ENCODE data around the gene NUDT8.
"Not testable (repeated sequence)": the region's sequence is repeated elsewhere in the genome, so short reads cannot be mapped to it uniquely, and the experiment has no call there.

Gene NUDT8

GRCh38 chr11:67645521-67646461 lies 16.1 kb upstream of the NUDT8 start:
- DNase-seq = peak in 2 of 42 donors; percentile 7 to 18
- intact Hi-C loops (cut with DNase I) = no loop called here

- peak in 3 of 42 donors; percentile 4 to 20 (median 10) for DNase-seq
- intact Hi-C loops (cut with DNase I) = no loop called here
Measured at GRCh38 chr11:67644472-67645418, 15.0 kb upstream of the NUDT8 start.

DNA sequence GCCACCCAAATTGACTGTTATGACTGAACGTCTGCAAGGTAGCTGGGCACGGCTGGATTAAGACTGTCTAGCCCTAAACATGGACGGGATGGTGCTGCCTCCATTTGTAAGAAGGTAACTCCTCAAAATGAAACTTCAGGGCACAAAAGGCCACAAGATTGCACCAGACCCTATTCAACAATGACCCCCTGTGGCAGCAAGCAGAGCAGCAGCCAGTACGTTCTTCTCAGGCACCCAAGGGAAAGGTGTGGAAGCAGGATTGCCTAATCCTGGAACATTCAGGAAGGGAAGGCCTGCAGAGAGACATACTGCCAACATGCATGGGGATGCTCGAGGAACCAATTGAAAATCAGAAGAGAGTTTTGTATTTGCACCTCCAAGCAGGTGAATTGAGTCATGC lies 14.3 kb upstream of the NUDT8 start:
- intact Hi-C loops (cut with DNase I) = no loop called here

GRCh38 chr11:67642173-67643120 lies 12.7 kb upstream of the NUDT8 start:
- DNase-seq = peak in 1 of 42 donors; percentile 4

More for the DNA sequence above, 14.3 kb upstream of the NUDT8 start:
- DNase-seq = peak in 1 of 42 donors; percentile 4

GRCh38 chr11:67641338-67642172 lies 11.8 kb upstream of the NUDT8 start:
- intact Hi-C loops (cut with DNase I) = no loop called here
- peak in 1 of 42 donors; percentile 14 for DNase-seq

More at GRCh38 chr11:67642173-67643120, 12.7 kb upstream of the NUDT8 start:
- intact Hi-C loops (cut with DNase I) = no loop called here

DNA sequence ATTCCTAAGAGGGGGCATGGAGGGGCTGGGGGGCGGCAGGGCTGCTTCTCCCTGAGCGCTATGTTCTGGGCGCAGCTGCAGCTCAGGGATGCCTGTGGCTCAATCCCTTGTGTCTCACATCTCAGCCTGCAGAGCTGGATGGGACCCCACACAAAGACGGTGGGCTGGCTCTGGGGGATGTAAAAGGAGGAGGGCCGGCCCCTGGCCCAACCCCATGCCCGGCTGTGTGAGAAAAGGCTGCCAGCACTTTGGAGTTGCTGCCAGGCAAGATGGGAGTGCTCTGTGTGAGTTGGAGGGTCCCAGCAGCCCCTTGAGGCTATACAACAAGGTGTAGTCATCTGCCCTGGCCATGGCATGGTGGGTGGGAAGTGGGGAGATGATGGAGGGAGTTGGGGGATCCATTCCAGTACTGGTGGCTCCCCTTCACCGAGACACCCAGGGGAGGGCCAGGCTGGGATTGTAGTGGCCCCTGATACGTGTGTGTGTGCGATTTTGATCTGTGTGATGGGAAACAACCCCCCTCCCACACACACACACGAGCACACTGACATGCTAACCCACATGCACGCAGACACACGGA lies 11.1 kb upstream of the NUDT8 start:
- DNase-seq = peak in 1 of 42 donors; percentile 1
- intact Hi-C loops (cut with DNase I) = no loop called here

GRCh38 chr11:67640021-67640757 lies 10.5 kb upstream of the NUDT8 start:
- peak in 40 of 42 donors; percentile 30 to 86 (median 68) for DNase-seq
- intact Hi-C loops (cut with DNase I) = no loop called here

GRCh38 chr11:67639438-67639859 lies 9.7 kb upstream of the NUDT8 start, which contains the start of gene TBX10:
TBX10 (minus strand) TSS chr11:67639763; CDS start chr11:67639472, 291 bp downstream.
- DNase-seq = peak in 2 of 42 donors; percentile 4 to 8
- intact Hi-C loops (cut with DNase I) = no loop called here

DNA sequence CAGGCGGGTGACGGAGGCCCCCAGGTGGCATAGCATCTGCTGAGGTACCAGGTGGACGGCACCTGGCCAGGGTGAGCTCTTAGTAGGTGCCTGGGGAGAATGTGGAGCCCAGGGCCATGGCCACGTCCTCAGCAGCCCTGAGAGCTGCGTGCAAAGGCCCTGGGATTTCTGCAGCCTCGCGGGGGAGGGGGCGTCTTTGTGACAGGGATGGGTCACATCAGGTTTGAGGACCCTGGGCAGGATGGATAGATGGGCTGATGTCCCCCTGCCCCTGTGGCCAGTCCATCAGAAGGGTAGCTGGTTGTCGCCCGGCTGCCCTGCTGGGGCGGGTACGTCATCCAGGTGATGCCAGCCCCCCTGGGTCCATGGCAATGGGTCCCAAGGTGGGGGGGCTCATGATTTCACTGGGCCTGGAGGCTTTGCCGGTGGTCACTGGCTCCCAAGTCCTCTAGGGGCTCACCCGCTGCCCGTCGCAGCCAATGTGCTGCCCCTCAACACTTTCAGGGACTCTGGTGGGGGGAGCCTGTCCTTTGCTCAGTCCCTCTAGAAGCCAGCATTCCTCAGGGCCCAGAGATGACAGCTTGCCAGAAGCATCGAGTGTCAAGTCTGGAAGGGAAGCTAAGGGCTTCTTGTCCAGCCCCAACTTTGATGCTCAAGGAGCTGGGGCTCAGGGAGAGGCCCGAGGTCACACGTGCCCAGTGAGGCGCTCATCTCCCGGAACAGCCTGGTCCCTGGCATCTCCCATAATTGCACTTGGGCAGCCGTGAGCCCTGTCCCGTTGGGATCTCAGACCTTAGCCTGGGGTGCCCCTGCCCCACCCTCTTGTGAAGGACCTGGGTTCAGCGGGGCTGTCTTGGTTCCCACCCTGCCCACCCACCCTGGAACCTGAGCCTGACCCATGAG lies 9.0 kb upstream of the NUDT8 start:
- intact Hi-C loops (cut with DNase I) = no loop called here
- DNase-seq = peak in 3 of 42 donors; percentile 4 to 28 (median 13)

DNA sequence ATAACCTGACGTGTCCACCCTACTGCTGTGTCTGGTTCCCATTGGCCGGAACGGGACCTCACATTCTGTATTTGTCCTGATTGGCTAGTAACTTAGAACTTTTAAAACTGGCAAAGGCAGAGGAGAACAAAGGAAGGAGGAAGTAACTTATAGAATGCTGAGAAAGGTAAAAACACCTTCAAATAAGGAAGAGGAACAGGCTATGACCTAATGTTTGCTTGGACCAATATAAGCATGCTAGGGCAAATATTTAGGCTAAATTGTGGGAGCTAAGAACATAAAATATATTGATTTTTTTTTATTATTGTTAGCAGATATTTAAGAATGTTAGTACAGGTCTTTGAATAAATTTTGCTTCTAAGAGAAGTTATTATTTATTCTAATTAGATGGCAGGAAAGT lies 7.7 kb upstream of the NUDT8 start:
- intact Hi-C loops (cut with DNase I) = not testable (repeated sequence)

DNA sequence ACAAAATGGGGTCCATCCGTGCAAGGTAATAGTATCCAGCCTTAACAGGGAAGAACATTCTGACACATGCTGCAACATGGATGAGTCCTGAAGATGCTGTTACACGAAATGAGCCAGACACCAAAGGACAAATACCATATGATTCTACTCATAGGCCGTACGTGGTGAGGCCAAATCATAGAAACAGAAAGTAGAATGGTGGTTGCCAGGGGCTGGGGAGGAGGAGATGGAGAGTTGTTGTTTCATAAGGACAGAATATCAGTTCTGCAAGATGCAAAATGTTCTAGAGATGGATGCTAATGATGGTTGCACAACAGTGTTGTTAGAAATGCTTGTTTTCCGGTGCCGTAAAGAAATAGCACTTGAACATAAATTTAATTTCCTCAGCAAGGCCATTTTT lies 7.2 kb upstream of the NUDT8 start:
- no peak for DNase-seq
- intact Hi-C loops (cut with DNase I) = no loop called here

More for the DNA sequence above, 7.7 kb upstream of the NUDT8 start:
- peak in 1 of 42 donors; percentile 2 for DNase-seq

DNA sequence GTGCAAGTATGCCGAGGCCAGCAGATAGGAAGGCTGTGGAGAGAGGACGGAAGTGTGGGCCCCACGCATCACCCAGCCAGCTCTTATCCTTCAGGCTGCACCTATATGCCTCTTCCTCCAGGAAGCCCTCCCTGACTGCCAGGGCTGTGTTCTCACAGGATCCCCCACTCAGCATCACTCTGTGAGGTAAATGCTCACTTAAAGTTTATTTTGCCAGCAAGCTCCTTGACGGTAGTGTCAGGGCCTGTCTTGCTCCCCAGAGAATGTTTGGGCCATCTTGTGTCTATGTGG lies 5.4 kb upstream of the NUDT8 start:
- intact Hi-C loops (cut with DNase I) = no loop called here
- DNase-seq = peak in 2 of 42 donors; percentile 5 to 7

DNA sequence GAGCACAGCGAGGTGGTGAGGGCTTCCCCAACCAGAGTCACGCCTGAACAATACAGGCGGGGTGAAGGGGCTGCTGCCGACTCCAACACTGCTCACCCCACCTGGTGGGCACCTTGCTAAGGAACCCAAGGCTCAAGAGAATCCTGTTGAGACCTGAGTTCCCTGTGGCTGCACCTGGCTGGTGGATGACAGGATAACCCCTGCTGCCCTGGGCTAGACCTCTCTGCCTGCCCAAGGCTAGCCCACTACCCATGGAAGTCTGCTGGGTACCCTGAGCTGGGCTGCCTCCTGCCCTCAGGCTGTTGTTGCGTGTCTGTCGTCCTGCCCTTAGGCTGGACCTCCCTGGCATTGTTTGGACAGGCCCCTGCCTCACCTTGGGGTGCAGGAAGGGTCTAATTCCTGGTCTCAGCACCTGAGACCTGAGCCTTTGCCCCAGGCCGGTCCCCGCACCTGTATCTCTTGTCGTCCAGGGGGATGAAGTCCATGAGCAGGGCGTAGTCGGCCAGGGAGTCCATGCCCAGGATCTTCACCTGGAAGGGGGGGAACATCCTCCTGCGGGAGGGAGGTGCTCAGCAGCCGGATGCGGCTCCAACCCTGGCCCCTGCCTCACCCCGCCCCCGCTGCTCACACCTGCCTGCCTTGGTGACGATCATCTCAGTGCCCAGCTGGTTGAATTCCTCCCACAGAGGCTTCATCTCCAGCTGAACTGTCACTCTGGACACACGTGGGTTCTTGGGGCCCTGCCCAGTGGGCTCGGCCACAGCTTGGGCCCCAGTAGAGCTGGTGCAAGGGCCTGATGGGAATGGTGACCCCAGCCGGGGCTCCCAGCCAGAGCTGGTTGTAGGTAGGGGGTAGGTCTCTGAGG lies 4.9 kb upstream of the NUDT8 start:
- DNase-seq = peak in 4 of 42 donors; percentile 1 to 26 (median 10)

GRCh38 chr11:67633758-67634365 lies 4.1 kb upstream of the NUDT8 start:
- peak in 4 of 42 donors; percentile 8 to 28 (median 18) for DNase-seq
- intact Hi-C loops (cut with DNase I) = no loop called here

More for the DNA sequence above, 4.9 kb upstream of the NUDT8 start:
- intact Hi-C loops (cut with DNase I) = no loop called here
